ENCODE measurements around the gene MAP4K4.

DNA sequence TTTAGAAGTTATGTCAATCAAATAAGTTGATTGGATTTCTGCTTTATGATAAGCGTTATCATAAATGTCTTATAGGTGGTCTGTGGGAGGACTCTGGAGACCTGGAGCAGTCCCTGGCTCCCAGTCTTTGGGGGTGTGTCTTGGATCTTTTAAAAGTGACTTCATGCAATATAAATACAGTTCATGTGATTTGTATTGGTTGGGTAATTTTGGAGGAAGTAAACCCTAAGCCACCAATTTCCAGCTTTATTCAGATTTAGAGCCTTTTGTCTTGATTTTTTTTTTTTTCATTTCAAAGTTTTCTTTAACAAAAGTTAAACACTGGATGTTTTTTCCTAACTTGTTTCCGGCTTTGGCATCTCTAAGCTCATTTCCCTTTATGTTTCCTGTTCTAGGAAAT lies 68.8 kb downstream of the MAP4K4 start:
- TF ChIP-seq, protein P1, sequence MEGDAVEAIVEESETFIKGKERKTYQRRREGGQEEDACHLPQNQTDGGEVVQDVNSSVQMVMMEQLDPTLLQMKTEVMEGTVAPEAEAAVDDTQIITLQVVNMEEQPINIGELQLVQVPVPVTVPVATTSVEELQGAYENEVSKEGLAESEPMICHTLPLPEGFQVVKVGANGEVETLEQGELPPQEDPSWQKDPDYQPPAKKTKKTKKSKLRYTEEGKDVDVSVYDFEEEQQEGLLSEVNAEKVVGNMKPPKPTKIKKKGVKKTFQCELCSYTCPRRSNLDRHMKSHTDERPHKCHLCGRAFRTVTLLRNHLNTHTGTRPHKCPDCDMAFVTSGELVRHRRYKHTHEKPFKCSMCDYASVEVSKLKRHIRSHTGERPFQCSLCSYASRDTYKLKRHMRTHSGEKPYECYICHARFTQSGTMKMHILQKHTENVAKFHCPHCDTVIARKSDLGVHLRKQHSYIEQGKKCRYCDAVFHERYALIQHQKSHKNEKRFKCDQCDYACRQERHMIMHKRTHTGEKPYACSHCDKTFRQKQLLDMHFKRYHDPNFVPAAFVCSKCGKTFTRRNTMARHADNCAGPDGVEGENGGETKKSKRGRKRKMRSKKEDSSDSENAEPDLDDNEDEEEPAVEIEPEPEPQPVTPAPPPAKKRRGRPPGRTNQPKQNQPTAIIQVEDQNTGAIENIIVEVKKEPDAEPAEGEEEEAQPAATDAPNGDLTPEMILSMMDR (IDR thresholded peaks at IDR 0.05; ENCODE audit: borderline replicate concordance, extremely low read depth, low read length, poor library complexity, severe bottlenecking), result no peak
- TF ChIP-seq EZH2 (IDR thresholded peaks at IDR 0.05; ENCODE audit: borderline replicate concordance, low read depth, low read length, severe bottlenecking), result no peak

All from DND-41 (cell line).